ENCODE measurements around the gene DOK5. TPM values are rescaled to one million over a fixed set of nuclear protein-coding genes. Genes with fewer than 3 reads are reported as not detected.

The DOK5 gene
- total and polyA plus RNA-seq, 2 of the 8 experiments (the other 6 are each of a cell fraction or from before 2014, with no cell fraction given), result 8.9 to 15.0 TPM

GRCh38 chr20:54494303-54495006, 19.1 kb downstream of the DOK5 start (continued):
- TF ChIP-seq HDAC2 (IDR thresholded peaks at IDR 0.05; ENCODE audit: borderline replicate concordance in 1 of 2, low read depth in 2 of 2, low read length in 2 of 2), result no peak
- TF ChIP-seq CBX5 (IDR thresholded peaks at IDR 0.05; ENCODE audit: low read depth, low read length), result no peak
